Ovary (tissue), 9 donors: ENCODE measurements around the gene CACNB4. TPM values are rescaled to one million over a fixed set of nuclear protein-coding genes. Genes with fewer than 3 reads are reported as not detected.
"Not testable (repeated sequence)": the region's sequence is repeated elsewhere in the genome, so short reads cannot be mapped to it uniquely, and the experiment has no call there.

Source experiments
- DNase-seq, 5 donors: peaks; one replicate each; pipeline ENCODE4 v3.0.0-alpha.2; 2019 to 2020
- H3K27ac ChIP-seq, 2 donors: fragments of 200-600 bp; one replicate each; pipeline versions ENCODE4 v1.5.1 to v1.8.0; 2019 to 2022
- H3K27me3 ChIP-seq: fragments of 200-600 bp; one replicate; pipeline ENCODE4 v1.8.0; 2022
- H3K36me3 ChIP-seq: fragments of 200-600 bp; sonication (generic); one replicate; pipeline ENCODE4 v1.5.1; 2019
- H3K4me1 ChIP-seq: one replicate; pipeline ENCODE4 v1.8.1; 2013; ENCODE audit warnings: mild to moderate bottlenecking, moderate library complexity; ENCODE audit not compliant: insufficient read depth
- H3K4me3 ChIP-seq: fragments of 200-600 bp; sonication (generic); one replicate; pipeline ENCODE4 v1.5.1; 2017
- H3K9me3 ChIP-seq, 2 donors: fragments of 200-600 bp in 1 of 2; sonication (generic) in 1 of 2; one replicate each; pipeline versions ENCODE4 v1.5.1 to v1.8.1; 2013 to 2019; ENCODE audit warnings: mild to moderate bottlenecking in 1 of 2, moderate library complexity in 1 of 2
- CTCF ChIP-seq, 3 donors: fragments of 450-650 bp in 2 of 3; fragments of 200-600 bp in 1 of 3; IDR thresholded peaks; one replicate each; pipeline versions ENCODE4 v1.5.1 to v1.8.0; 2016 to 2022; ENCODE audit warnings: antibody characterized with exemption in 3 of 3, mild to moderate bottlenecking in 1 of 3
- EP300 ChIP-seq: sonication (generic); formaldehyde crosslinking; IDR thresholded peaks from one replicate; pipeline ENCODE4 v1.6.1; 2017; ENCODE audit warnings: antibody characterized with exemption
- POLR2A ChIP-seq: fragments of 450-650 bp; IDR thresholded peaks from one replicate; pipeline ENCODE4 v1.6.1; 2017; ENCODE audit warnings: antibody characterized with exemption, mild to moderate bottlenecking, moderate library complexity
- WGBS, 3 donors: extraction: QIAGEN DNeasy Blood & Tissue Kit in 1 of 3; methylation state at CpG; one replicate each; pipeline versions ENCODE4 v1.1.5 to v1.1.7; 2013 to 2017; 5-methylcytosine and 5-hydroxymethylcytosine counted together
- intact Hi-C, 4 donors: fragments of 100-400 bp; cut with DNase I; formaldehyde crosslinking; loops; one replicate each; pipeline versions ENCODE4 v1.11.0 to v1.15.1; 2022 to 2023
- polyA plus RNA-seq, 2 donors: library from polyadenylated mRNA; stranded (reverse); fragments of 200-250 nt in 1 of 2; fragments of 350-450 nt in 1 of 2; fragmentation: Illumina TruSeq in 1 of 2; extraction: RNeasy Lipid Tissue Mini Kit (QIAGEN cat#74804) in 1 of 2; gene quantifications; one replicate each; pipeline ENCODE4 v1.2.3, GENCODE V29; 2013 to 2014
- total RNA-seq, 7 donors: library from RNA; depleted of rRNA in 2 of 7; stranded (reverse); fragments of >200 nt in 2 of 7; fragmentation: NEBNext Ultra II Directional in 3 of 7; extraction: Animal tissue kit (Norgen Biotek cat#: 25700) in 3 of 7; gene quantifications; one replicate each; pipeline versions ENCODE4 v1.1.0 to v1.2.4, GENCODE V29; 2016 to 2023
- donor health status: DM: no; HTN: no; CAD: no; lungs with moderate emphysema.
- donor health status: DM: no; HTN: no; CAD: no.
- donor health status: Bipolar disorder and iron deficiency.
- donor health status: DM: yes; HTN: yes; CAD: no.
- donor health status: DM: no; HTN: no; CAD: no.
- donor health status: DM: yes; HTN: yes; CAD: no.

Gene CACNB4
- total and polyA plus RNA-seq, 9 donors = 0.23 to 1.9 (median 1.0) TPM

- WGBS, 3 donors = 92 to 98% (median 97%) methylated on average over 2 of the region's 2 CpGs
- no peaks in the 10 kb centered on the region for H3K36me3 ChIP-seq
- H3K9me3 ChIP-seq = no peaks in the 10 kb centered on the region
- TF ChIP-seq POLR2A (no peak), CTCF (IDR thresholded peaks at IDR 0.05) (no peak), EP300 (no peak)
- no peaks in the 10 kb centered on the region for H3K4me1 ChIP-seq
- no peak overlapping the region for H3K4me3 ChIP-seq
- no peak for DNase-seq
- H3K27ac ChIP-seq = no peak overlapping the region
- no peaks in the 10 kb centered on the region for H3K27me3 ChIP-seq
- intact Hi-C loops = no loop called here
Measured at GRCh38 chr2:151796774-151797173, 302.1 kb downstream of the CACNB4 start.

- TF ChIP-seq EP300 (no peak), POLR2A (no peak), CTCF (IDR thresholded peaks at IDR 0.05) (no peak)
- H3K27me3 ChIP-seq = no peaks in the 10 kb centered on the region
- no peaks in the 10 kb centered on the region for H3K4me1 ChIP-seq
- no peak for DNase-seq
- no peak overlapping the region for H3K27ac ChIP-seq
- intact Hi-C loops = no loop called here
- H3K9me3 ChIP-seq = no peaks in the 10 kb centered on the region
- no peak overlapping the region for H3K4me3 ChIP-seq
- WGBS, 3 donors = 70 to 72% (median 72%) methylated on average over 4 of the region's 4 CpGs
- no peaks in the 10 kb centered on the region for H3K36me3 ChIP-seq
Measured at GRCh38 chr2:151795646-151796240, 303.1 kb downstream of the CACNB4 start.

- DNase-seq, intact Hi-C loops, H3K36me3 ChIP-seq, H3K27me3 ChIP-seq, H3K4me3 ChIP-seq, H3K27ac ChIP-seq, H3K4me1 ChIP-seq, H3K9me3 ChIP-seq: not testable (repeated sequence)
- 96 to 98% (median 97%) methylated on average over 6 of the region's 6 CpGs for WGBS, 3 donors
Measured at GRCh38 chr2:151794422-151794821, 304.4 kb downstream of the CACNB4 start.

GRCh38 chr2:151793123-151793522 lies 305.7 kb downstream of the CACNB4 start:
- Histone ChIP-seq H3K4me3 (no peak overlapping the region), H3K4me1 (no peaks in the 10 kb centered on the region), H3K9me3 (no peaks in the 10 kb centered on the region), H3K36me3 (no peaks in the 10 kb centered on the region), H3K27ac (no peak overlapping the region), H3K27me3 (no peaks in the 10 kb centered on the region)
- WGBS, 3 donors = 96 to 98% (median 97%) methylated on average over 3 of the region's 3 CpGs
- intact Hi-C loops = no loop called here
- DNase-seq = no peak
- TF ChIP-seq POLR2A = no peak
- no peak for TF ChIP-seq CTCF (IDR thresholded peaks at IDR 0.05)
- TF ChIP-seq EP300 = no peak

- H3K36me3 ChIP-seq = no peaks in the 10 kb centered on the region
- 97 to 98% (median 97%) methylated on average over 4 of the region's 4 CpGs for WGBS, 3 donors
- intact Hi-C loops = no loop called here
Measured at GRCh38 chr2:151792589-151792988, 306.3 kb downstream of the CACNB4 start.

More at GRCh38 chr2:151792589-151792988, 306.3 kb downstream of the CACNB4 start:
- no peak overlapping the region for H3K27ac ChIP-seq
- DNase-seq = no peak
- no peaks in the 10 kb centered on the region for H3K9me3 ChIP-seq
- no peak overlapping the region for H3K4me3 ChIP-seq
- TF ChIP-seq EP300 = no peak
- no peak for TF ChIP-seq CTCF (IDR thresholded peaks at IDR 0.05)
- TF ChIP-seq POLR2A = no peak
- H3K4me1 ChIP-seq = no peaks in the 10 kb centered on the region
- no peaks in the 10 kb centered on the region for H3K27me3 ChIP-seq
